ENCODE results near the gene DPP6. TPM values are rescaled to one million over a fixed set of nuclear protein-coding genes. Genes with fewer than 3 reads are reported as not detected.

The DPP6 gene
- total RNA-seq, 2 donors from 2014 or later = 0.99 to 1.8 TPM

GRCh38 chr7:154482863-154483262, 430.7 kb downstream of the DPP6 start:
- no peak for TF ChIP-seq POLR2A (IDR thresholded peaks at IDR 0.05)
- TF ChIP-seq, protein P1, sequence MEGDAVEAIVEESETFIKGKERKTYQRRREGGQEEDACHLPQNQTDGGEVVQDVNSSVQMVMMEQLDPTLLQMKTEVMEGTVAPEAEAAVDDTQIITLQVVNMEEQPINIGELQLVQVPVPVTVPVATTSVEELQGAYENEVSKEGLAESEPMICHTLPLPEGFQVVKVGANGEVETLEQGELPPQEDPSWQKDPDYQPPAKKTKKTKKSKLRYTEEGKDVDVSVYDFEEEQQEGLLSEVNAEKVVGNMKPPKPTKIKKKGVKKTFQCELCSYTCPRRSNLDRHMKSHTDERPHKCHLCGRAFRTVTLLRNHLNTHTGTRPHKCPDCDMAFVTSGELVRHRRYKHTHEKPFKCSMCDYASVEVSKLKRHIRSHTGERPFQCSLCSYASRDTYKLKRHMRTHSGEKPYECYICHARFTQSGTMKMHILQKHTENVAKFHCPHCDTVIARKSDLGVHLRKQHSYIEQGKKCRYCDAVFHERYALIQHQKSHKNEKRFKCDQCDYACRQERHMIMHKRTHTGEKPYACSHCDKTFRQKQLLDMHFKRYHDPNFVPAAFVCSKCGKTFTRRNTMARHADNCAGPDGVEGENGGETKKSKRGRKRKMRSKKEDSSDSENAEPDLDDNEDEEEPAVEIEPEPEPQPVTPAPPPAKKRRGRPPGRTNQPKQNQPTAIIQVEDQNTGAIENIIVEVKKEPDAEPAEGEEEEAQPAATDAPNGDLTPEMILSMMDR (IDR thresholded peaks at IDR 0.05) = no peak
- no peaks in the 10 kb centered on the region for H3K27me3 ChIP-seq
- WGBS, 2 donors = 81 to 82% methylated on average over 11 of the region's 11 CpGs
- H3K36me3 ChIP-seq (replicated peaks in 1 of 2; ENCODE audit: insufficient read depth in 1 of 2, low read depth in 2 of 2) = no peaks in the 10 kb centered on the region
- ATAC-seq (no peak), DNase-seq (no peak)
- intact Hi-C loops (cut with DNase I) = no loop called here
- H3K27ac ChIP-seq = no peak overlapping the region
- no peaks in the 10 kb centered on the region for H3K9me3 ChIP-seq
- no peak overlapping the region for H3K4me3 ChIP-seq
- no peaks in the 10 kb centered on the region for H3K4me1 ChIP-seq

GRCh38 chr7:154484406-154484805, 432.2 kb downstream of the DPP6 start:
- H3K4me3 ChIP-seq = no peak overlapping the region
- no peaks in the 10 kb centered on the region for H3K4me1 ChIP-seq
- no peaks in the 10 kb centered on the region for H3K27me3 ChIP-seq
- ATAC-seq = no peak
- H3K9me3 ChIP-seq = no peaks in the 10 kb centered on the region
- no peaks in the 10 kb centered on the region for H3K36me3 ChIP-seq (replicated peaks in 1 of 2; ENCODE audit: insufficient read depth in 1 of 2, low read depth in 2 of 2)
- no peak for TF ChIP-seq POLR2A (IDR thresholded peaks at IDR 0.05)
- TF ChIP-seq, protein P1 (IDR thresholded peaks at IDR 0.05) = no peak
- WGBS, 2 donors = 62% methylated on average over 7 of the region's 7 CpGs
- H3K27ac ChIP-seq = no peak overlapping the region
- intact Hi-C loops (cut with DNase I) = no loop called here
- DNase-seq = no peak

GRCh38 chr7:154484943-154485342, 432.7 kb downstream of the DPP6 start:
- 49 to 52% methylated on average over 4 of the region's 4 CpGs for WGBS, 2 donors
- H3K4me1 ChIP-seq = no peaks in the 10 kb centered on the region
- ATAC-seq (no peak), DNase-seq (no peak)
- no peak overlapping the region for H3K27ac ChIP-seq
- no peaks in the 10 kb centered on the region for H3K27me3 ChIP-seq
- TF ChIP-seq, protein P1 (IDR thresholded peaks at IDR 0.05) = no peak
- no peak for TF ChIP-seq POLR2A (IDR thresholded peaks at IDR 0.05)
- intact Hi-C loops (cut with DNase I) = no loop called here
- H3K36me3 ChIP-seq (replicated peaks in 1 of 2; ENCODE audit: insufficient read depth in 1 of 2, low read depth in 2 of 2) = no peaks in the 10 kb centered on the region
- H3K4me3 ChIP-seq = no peak overlapping the region
- no peaks in the 10 kb centered on the region for H3K9me3 ChIP-seq

DNA sequence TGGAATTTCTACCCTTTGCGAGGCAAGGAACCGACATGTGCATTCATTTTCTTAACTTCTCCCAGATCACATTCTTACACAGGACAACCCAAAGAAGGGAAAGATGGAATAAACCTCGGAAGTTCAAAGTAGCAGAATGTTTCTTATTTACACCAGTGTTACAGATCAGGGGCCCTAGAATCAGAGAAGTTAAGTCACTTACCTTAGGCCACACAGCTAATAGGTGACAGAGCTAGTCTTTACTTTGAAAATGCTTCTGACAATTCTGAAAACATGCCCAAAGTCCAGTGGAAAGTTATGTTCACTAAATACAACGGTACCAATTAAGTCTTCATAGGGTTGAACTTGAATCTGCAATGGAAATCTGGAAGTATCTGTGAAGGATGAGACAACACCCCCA, 437.7 kb downstream of the DPP6 start:
- no peak overlapping the region for H3K4me3 ChIP-seq
- H3K27me3 ChIP-seq = no peaks in the 10 kb centered on the region
- H3K36me3 ChIP-seq (replicated peaks in 1 of 2; ENCODE audit: insufficient read depth in 1 of 2, low read depth in 2 of 2) = no peaks in the 10 kb centered on the region
- no peak for DNase-seq
- ATAC-seq = no peak
- H3K4me1 ChIP-seq = no peaks in the 10 kb centered on the region
- no peaks in the 10 kb centered on the region for H3K9me3 ChIP-seq
- TF ChIP-seq, protein P1 (IDR thresholded peaks at IDR 0.05) = no peak
- TF ChIP-seq POLR2A (IDR thresholded peaks at IDR 0.05) = no peak
- intact Hi-C loops (cut with DNase I) = no loop called here
- 66 to 70% methylated on average over 4 of the region's 4 CpGs for WGBS, 2 donors
- H3K27ac ChIP-seq = no peak overlapping the region

GRCh38 chr7:154493594-154493993, 441.4 kb downstream of the DPP6 start:
- intact Hi-C loops (cut with DNase I) = no loop called here
- no peak for TF ChIP-seq POLR2A (IDR thresholded peaks at IDR 0.05)
- TF ChIP-seq, protein P1 (IDR thresholded peaks at IDR 0.05) = no peak
- no peak overlapping the region for H3K4me3 ChIP-seq
- no peak for DNase-seq
- H3K36me3 ChIP-seq (replicated peaks in 1 of 2; ENCODE audit: insufficient read depth in 1 of 2, low read depth in 2 of 2) = no peaks in the 10 kb centered on the region
- WGBS, 2 donors = 63 to 74% methylated on average over 5 of the region's 5 CpGs
- no peaks in the 10 kb centered on the region for H3K27me3 ChIP-seq
- H3K27ac ChIP-seq = no peak overlapping the region
- no peaks in the 10 kb centered on the region for H3K4me1 ChIP-seq
- H3K9me3 ChIP-seq = no peaks in the 10 kb centered on the region
- no peak for ATAC-seq
